Aorta (tissue), 5 donors: ENCODE data around the gene AMBP. TPM values are rescaled to one million over a fixed set of nuclear protein-coding genes. Genes with fewer than 3 reads are reported as not detected.
A peak's percentile ranks its signal among the peaks of the same experiment; 100 is the strongest.

Experiments
- ATAC-seq: fragments of 200-7000 bp; cut with Tn5 transposase; one replicate; pipeline ENCODE4 v1.9.1; 2022; ENCODE audit warnings: moderate library complexity; ENCODE audit not compliant: low FRiP score
- DNase-seq, 2 donors: peaks; one replicate each; pipeline ENCODE4 v3.0.0-alpha.2; 2020
- H3K27ac ChIP-seq, 2 donors: one replicate each; pipeline ENCODE4 v1.5.1; 2013; ENCODE audit warnings: low read length in 2 of 2, mild to moderate bottlenecking in 2 of 2, moderate library complexity in 2 of 2, control low read depth in 1 of 2, inconsistent platforms in 1 of 2, low read depth in 1 of 2
- H3K27me3 ChIP-seq, 2 donors: one replicate each; pipeline ENCODE4 v1.6.1; 2013; ENCODE audit warnings: control low read depth in 1 of 2, low read length in 1 of 2, mild to moderate bottlenecking in 1 of 2, moderate library complexity in 1 of 2; ENCODE audit not compliant: insufficient read depth in 2 of 2, control insufficient read depth in 1 of 2
- H3K36me3 ChIP-seq, 2 donors: one replicate each; pipeline ENCODE4 v1.6.1; 2013; ENCODE audit warnings: control low read depth in 1 of 2, low read length in 1 of 2, mild to moderate bottlenecking in 1 of 2; ENCODE audit not compliant: insufficient read depth in 2 of 2, control insufficient read depth in 1 of 2
- H3K4me1 ChIP-seq, 2 donors: one replicate each; pipeline ENCODE4 v1.6.1; 2013; ENCODE audit warnings: low read length in 2 of 2, control low read depth in 1 of 2, mild to moderate bottlenecking in 1 of 2, moderate library complexity in 1 of 2; ENCODE audit not compliant: insufficient read depth in 2 of 2, control insufficient read depth in 1 of 2
- H3K4me3 ChIP-seq, 2 donors: one replicate each; pipeline ENCODE4 v1.5.1; 2013; ENCODE audit warnings: low read length in 2 of 2, control low read depth in 1 of 2, mild to moderate bottlenecking in 1 of 2
- H3K9me3 ChIP-seq: one replicate; pipeline ENCODE4 v1.6.1; 2013; ENCODE audit warnings: mild to moderate bottlenecking, low read length; ENCODE audit not compliant: control insufficient read depth
- WGBS, 2 donors: extraction: QIAGEN DNeasy Blood & Tissue Kit; methylation state at CpG; one replicate each; pipeline ENCODE4 v1.1.7; 2013; 5-methylcytosine and 5-hydroxymethylcytosine counted together
- intact Hi-C, 2 donors: fragments of 100-400 bp; cut with DNase I; formaldehyde crosslinking; loops; one replicate each; pipeline versions ENCODE4 v1.14.2 to v1.15.0; 2022
- polyA plus RNA-seq, 2 donors: library from polyadenylated mRNA; stranded (reverse); fragments of 200-250 nt; gene quantifications; one replicate each; pipeline ENCODE4 v1.2.3, GENCODE V29; 2013
- total RNA-seq, 2 donors: library from RNA; stranded (reverse); fragmentation: NEBNext Ultra II Directional; extraction: Animal tissue kit (Norgen Biotek cat#: 25700); gene quantifications; one replicate each; pipeline ENCODE4 v1.2.1, GENCODE V29; 2021
- donor health status: healthy with polysubstance abuse.
- donor health status: Bipolar disorder and iron deficiency.
- donor health status: DM: no; HTN: no; CAD: no.
- donor health status: DM: no; HTN: no; CAD: no.
- donor health status: DM: yes; HTN: yes; CAD: no.

AMBP gene
- total and polyA plus RNA-seq, 4 donors, result 0.50 TPM; not detected in 3

DNA sequence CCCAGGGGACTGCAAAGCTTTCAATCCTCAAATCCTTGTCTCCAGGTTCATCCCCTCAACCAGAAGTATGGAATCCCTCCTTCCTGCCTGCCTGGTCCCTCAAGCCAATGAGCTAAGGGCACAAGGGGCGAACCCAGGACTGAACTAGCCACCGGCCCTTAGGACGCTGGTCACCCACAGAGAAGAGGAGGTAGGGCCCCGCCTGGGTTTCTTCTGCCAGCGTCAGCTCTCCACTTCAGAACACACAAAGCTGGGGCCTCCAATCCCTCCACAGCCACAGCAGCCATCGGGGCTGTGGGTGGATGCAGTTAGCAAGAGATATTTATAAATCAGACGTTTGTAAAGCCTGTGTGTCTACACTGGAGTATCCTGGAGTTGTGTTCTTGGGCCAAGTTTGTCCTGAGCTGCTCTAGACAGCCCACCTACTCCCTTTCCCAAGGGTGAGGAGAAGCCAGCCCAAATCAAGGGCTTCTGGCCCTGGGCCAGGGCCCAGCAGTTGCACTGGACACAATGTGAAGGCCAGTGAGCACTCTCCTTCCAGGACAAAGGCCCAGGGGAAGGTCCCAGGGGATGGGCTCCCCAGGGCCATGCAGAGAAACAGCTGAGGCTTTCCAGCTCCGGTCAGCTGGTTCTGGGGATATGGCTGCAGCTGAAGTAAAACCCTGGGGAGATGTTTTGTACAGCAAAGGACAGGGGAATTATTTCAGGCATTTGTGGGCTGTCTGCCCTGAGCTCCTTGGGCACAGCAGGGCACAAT is 18.9 kb downstream of the AMBP start:
- Histone ChIP-seq H3K27ac (peak overlapping the region; percentile 47 to 58), H3K27me3 (no peaks in the 10 kb centered on the region), H3K4me1 (peaks cover 0 to 3% of the 10 kb centered on the region in 2 donors), H3K36me3 (no peaks in the 10 kb centered on the region), H3K4me3 (no peak overlapping the region), H3K9me3 (no peaks in the 10 kb centered on the region)
- DNase-seq (peak; percentile 74 to 82), ATAC-seq (peak; percentile 69)
- intact Hi-C loops, result no loop called here
- WGBS, 2 donors, result 4 to 20% methylated on average over 8 of the region's 8 CpGs

DNA sequence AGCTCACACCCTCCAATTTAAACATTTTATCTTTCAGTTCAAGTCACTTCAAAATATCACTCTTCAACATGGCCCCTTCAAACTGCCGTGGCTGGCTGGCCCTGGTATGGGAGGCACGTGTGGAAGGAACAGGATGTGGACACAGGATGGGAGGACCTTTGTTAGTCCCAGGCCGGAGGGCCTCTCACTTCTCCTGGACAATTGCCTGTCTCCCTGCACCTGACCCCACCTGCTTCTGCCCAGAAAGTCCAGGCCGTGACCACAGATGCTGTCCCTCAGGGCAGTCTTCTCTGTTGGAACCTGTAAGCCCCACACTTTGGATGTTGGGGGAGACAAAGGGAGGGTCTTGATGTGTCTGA is 19.4 kb downstream of the AMBP start:
- peak in 1 of 2 donors; percentile 63 for DNase-seq
- intact Hi-C loops, result no loop called here

DNA sequence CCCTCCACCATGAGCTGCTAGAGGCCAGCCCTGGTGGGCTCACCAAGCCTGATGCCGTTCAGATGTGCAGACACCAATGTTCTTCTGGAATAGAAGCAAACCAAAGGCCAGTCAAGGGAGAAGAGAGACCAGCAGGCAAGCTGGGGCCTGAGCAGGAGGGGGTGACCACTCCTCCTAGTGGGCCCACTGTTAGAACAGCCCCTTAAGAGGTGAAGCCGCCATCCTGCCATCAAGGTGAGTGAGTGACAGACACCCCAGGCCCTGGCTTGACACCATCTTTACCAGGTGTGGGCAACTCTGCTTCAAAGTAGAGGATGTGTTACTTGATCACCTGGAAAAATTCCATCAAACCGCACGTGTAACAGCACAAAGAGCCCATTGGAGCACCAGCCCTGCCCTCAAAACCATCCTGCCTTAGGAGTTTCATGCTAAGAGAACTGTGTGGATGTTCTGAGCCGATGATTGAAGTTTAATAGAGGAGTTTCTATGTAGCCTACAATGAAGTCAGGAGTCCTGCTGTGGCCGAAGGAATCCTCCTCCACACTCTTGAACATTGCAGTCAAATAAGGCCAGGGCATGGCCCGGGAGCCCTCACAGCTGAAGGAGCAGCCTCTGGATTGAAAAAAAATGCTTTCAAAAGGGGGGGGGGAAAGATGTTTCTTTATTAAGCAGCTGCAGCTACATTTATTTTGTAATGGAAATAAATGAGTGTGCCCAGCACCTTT is 20.8 kb downstream of the AMBP start:
- no peak for ATAC-seq
- H3K9me3 ChIP-seq, result no peaks in the 10 kb centered on the region
- H3K4me3 ChIP-seq, result no peak overlapping the region
- DNase-seq, result peak in 1 of 2 donors; percentile 59
- H3K36me3 ChIP-seq, result no peaks in the 10 kb centered on the region
- WGBS, 2 donors, result 79 to 89% methylated on average over 7 of the region's 7 CpGs
- H3K27me3 ChIP-seq, result no peaks in the 10 kb centered on the region
- H3K27ac ChIP-seq, result no peak overlapping the region
- intact Hi-C loops, result no loop called here
- peaks cover 0 to 3% of the 10 kb centered on the region in 2 donors for H3K4me1 ChIP-seq

More for the DNA sequence above, 19.4 kb downstream of the AMBP start:
- Histone ChIP-seq H3K27me3 (no peaks in the 10 kb centered on the region), H3K36me3 (no peaks in the 10 kb centered on the region), H3K4me1 (peaks cover 0 to 3% of the 10 kb centered on the region in 2 donors), H3K4me3 (no peak overlapping the region), H3K27ac (peak overlapping the region; percentile 47 to 58), H3K9me3 (no peaks in the 10 kb centered on the region)
- ATAC-seq, result no peak
- WGBS, 2 donors, result 77 to 85% methylated on average over 4 of the region's 4 CpGs

DNA sequence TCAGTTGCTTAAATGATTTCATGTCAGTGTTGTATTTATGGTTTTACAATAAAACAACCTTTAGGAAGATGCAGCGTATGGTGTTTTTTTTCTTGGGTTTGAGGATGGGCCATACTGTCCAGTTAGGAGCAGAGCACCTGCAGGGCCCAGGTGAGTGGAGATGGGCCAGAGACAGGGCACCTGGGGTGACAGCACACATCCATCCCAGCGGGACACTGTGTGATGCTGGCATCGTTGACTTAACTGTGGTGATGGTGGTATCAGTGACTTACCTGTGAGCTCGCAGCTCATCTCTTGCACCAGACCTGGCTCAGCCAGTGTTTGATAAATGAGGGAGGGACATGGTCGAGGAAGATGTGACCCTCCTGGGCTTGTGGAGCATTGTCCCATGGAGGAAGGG is 21.6 kb downstream of the AMBP start:
- no peak overlapping the region for H3K27ac ChIP-seq
- DNase-seq, result peak in 1 of 2 donors; percentile 21
- no peak for ATAC-seq
- H3K4me3 ChIP-seq, result no peak overlapping the region
- H3K9me3 ChIP-seq, result no peaks in the 10 kb centered on the region
- intact Hi-C loops, result no loop called here
- 96 to 99% methylated on average over 5 of the region's 5 CpGs for WGBS, 2 donors
- no peaks in the 10 kb centered on the region for H3K36me3 ChIP-seq
- H3K4me1 ChIP-seq, result peaks cover 0 to 3% of the 10 kb centered on the region in 2 donors
- H3K27me3 ChIP-seq, result no peaks in the 10 kb centered on the region

DNA sequence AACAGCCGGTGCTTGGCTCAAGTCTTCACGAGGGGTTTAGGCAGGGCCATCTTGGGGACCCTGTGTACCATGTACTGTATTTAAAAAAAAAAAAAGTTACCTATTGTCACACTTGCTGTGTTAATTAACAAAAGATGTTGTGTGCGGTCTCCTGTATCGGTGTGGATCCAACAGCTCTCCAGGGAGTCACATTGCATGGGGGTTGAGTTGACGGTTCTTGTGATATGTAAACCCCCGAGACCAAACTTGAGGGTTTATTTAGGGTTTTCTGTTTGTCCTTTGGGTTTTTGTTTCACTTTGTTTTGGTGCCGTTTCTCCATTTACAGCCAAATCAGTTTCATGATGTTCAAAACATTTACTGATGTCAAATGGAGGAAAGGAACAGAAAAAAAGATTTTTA is 22.2 kb downstream of the AMBP start:
- Histone ChIP-seq H3K27ac (no peak overlapping the region), H3K4me3 (no peak overlapping the region), H3K36me3 (no peaks in the 10 kb centered on the region), H3K27me3 (no peaks in the 10 kb centered on the region), H3K4me1 (peaks cover 0 to 3% of the 10 kb centered on the region in 2 donors), H3K9me3 (no peaks in the 10 kb centered on the region)
- intact Hi-C loops, result no loop called here
- WGBS, 2 donors, result 95% methylated on average over 7 of the region's 7 CpGs
- DNase-seq (no peak), ATAC-seq (no peak)

DNA sequence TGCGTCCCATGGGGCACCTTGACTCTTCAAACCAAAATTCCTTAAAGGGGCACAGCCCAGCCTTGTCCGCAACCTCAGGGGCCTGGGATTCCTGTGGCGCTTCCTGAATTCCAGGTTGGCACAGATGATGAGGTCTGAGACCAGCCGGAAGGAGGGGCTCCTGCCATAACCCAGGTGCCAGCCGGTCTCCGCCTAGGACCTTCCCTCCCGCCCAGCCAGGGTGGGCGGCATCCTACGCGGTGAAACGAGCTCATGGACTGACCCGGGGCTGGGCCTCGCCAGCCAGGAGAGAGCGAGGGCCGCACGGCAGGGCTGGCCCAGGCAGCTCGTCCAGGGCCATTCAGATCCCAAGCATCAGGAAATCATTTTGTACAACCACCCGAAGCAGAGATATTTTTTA is 23.0 kb downstream of the AMBP start:
- WGBS, 2 donors, result 94% methylated on average over 18 of the region's 18 CpGs
- H3K9me3 ChIP-seq, result no peaks in the 10 kb centered on the region
- intact Hi-C loops, result no loop called here
- no peaks in the 10 kb centered on the region for H3K27me3 ChIP-seq
- no peak overlapping the region for H3K4me3 ChIP-seq
- no peak for ATAC-seq
- H3K4me1 ChIP-seq, result peaks cover 0 to 3% of the 10 kb centered on the region in 2 donors
- DNase-seq, result peak in 1 of 2 donors; percentile 56
- no peak overlapping the region for H3K27ac ChIP-seq
- no peaks in the 10 kb centered on the region for H3K36me3 ChIP-seq

DNA sequence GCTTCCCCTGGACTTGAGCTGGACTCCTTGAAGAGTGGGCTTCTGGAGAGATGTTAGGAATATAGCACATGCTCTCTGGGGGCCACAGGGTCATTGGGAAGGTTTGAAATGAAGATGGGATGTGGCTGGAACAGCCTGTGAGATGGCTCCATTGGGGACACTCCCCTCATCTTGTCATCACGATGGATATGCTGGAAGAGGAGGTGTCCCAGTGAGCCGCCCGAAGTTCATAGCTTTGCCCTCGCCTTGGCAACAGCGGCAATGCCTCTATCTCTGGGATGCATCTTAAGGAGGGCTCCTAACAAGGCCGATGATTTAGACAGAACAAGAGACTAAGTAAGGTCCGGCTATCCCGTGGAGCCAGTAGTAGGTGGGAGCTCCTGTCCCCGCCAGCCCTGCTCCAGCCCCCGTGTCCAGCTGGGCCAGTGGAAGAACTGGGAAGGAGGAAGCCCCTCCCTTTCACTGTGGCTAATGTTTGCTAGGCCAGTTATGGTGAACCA is 23.9 kb downstream of the AMBP start:
- no peak overlapping the region for H3K4me3 ChIP-seq
- no peaks in the 10 kb centered on the region for H3K27me3 ChIP-seq
- peaks cover 0 to 3% of the 10 kb centered on the region in 2 donors for H3K4me1 ChIP-seq
- H3K9me3 ChIP-seq, result no peaks in the 10 kb centered on the region
- ATAC-seq (no peak), DNase-seq (peak in 1 of 2 donors; percentile 34)
- intact Hi-C loops, result no loop called here
- WGBS, 2 donors, result 79 to 84% methylated on average over 10 of the region's 10 CpGs
- H3K36me3 ChIP-seq, result peaks cover 0 to 2% of the 10 kb centered on the region in 2 donors
- no peak overlapping the region for H3K27ac ChIP-seq

DNA sequence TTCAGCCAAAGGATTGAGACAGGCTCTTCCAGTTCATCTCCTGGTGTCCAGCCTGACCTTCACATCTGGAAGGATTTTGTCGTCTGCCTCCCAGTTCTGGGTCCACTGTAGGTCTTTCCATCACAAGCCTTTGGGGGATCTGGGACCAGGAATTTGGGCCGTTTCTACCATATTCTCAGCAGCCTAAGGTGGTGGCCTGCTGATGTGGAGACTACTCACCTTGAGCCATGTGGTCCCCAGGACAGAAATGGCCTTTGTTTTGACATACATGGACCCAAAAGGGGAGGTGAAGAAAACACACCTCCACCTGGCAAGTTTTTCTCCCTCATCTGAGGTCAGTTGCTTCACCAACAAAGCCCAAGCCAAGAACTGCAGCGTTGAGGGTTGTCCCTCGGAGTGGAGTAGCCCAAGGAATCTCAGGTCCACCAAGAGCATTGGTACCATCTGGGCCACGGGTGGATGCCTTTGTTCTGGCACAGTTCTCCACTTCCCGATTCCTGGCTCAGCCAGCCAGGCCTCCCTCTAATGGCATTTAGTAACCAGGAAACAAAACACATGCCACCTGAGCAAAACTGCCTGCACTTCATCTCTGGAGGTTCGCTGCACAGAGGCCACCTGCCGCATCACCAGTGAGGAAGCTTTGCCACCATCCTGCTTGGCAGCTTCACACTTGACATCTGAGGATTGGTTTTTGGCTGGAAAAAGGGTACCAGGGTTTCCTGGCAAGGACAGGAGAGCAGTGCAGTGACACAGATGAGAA is 24.7 kb downstream of the AMBP start:
- peaks cover 0 to 6% of the 10 kb centered on the region in 2 donors for H3K36me3 ChIP-seq
- ATAC-seq (no peak), DNase-seq (peak in 1 of 2 donors; percentile 62)
- 84 to 89% methylated on average over 8 of the region's 8 CpGs for WGBS, 2 donors
- no peaks in the 10 kb centered on the region for H3K27me3 ChIP-seq
- intact Hi-C loops, result no loop called here
- H3K4me3 ChIP-seq, result no peak overlapping the region
- H3K4me1 ChIP-seq, result no peaks in the 10 kb centered on the region
- no peak overlapping the region for H3K27ac ChIP-seq
- H3K9me3 ChIP-seq, result no peaks in the 10 kb centered on the region
